Smooth muscle cell (in vitro differentiated cells): ENCODE results near the gene CXCR6. TPM values are rescaled to one million over a fixed set of nuclear protein-coding genes. Genes with fewer than 3 reads are reported as not detected.

Experiments
- DNase-seq: peaks from one replicate; lab custom pipeline; 2025; ENCODE audit not compliant: unreplicated experiment; lab: John Stamatoyannopoulos, UW
- H2AFZ ChIP-seq: fragments of 200-600 bp; sonication (generic); 2 replicates; pipeline ENCODE4 v1.6.0; 2016; ENCODE audit warnings: antibody characterized with exemption, low read depth, mild to moderate bottlenecking
- H3F3A ChIP-seq: fragments of 200-600 bp; sonication (generic); 2 replicates; pipeline ENCODE4 v1.6.0; 2017; ENCODE audit warnings: antibody characterized with exemption, low read depth
- H3K27ac ChIP-seq: fragments of 200-600 bp; sonication (generic); 2 replicates; pipeline ENCODE4 v1.5.1; 2016; ENCODE audit warnings: low read depth, mild to moderate bottlenecking
- H3K27me3 ChIP-seq: fragments of 200-600 bp; sonication (generic); 2 replicates; pipeline ENCODE4 v1.6.1; 2016; ENCODE audit warnings: low read depth, mild to moderate bottlenecking
- H3K36me3 ChIP-seq: fragments of 200-600 bp; sonication (generic); 2 replicates; pipeline ENCODE4 v1.5.1; 2016; ENCODE audit warnings: low read depth
- H3K4me1 ChIP-seq: fragments of 200-600 bp; sonication (generic); 2 replicates; pipeline ENCODE4 v1.5.1; 2016; ENCODE audit warnings: low read depth
- H3K4me2 ChIP-seq: fragments of 200-600 bp; sonication (generic); 2 replicates; pipeline ENCODE4 v1.6.0; 2016; ENCODE audit warnings: mild to moderate bottlenecking
- H3K4me3 ChIP-seq: fragments of 200-600 bp; sonication (generic); 2 replicates; pipeline ENCODE4 v1.5.1; 2016; ENCODE audit warnings: mild to moderate bottlenecking
- H3K79me2 ChIP-seq: fragments of 200-600 bp; sonication (generic); 2 replicates; pipeline ENCODE4 v1.6.0; 2016; ENCODE audit warnings: low read depth, mild to moderate bottlenecking
- H3K9ac ChIP-seq: fragments of 200-600 bp; sonication (generic); 2 replicates; pipeline ENCODE4 v1.6.0; 2016; ENCODE audit warnings: low read depth
- H3K9me3 ChIP-seq: fragments of 200-600 bp; sonication (generic); replicated peaks from 2 replicates; pipeline ENCODE4 v1.5.1; 2016; ENCODE audit warnings: low read depth
- H4K20me1 ChIP-seq: fragments of 200-600 bp; sonication (generic); 2 replicates; pipeline ENCODE4 v1.6.0; 2016; ENCODE audit warnings: low read depth
- WGBS: methylation state at CpG from one replicate; pipeline ENCODE4 v1.1.7; 2016; ENCODE audit warnings: low lambda C conversion rate; 5-methylcytosine and 5-hydroxymethylcytosine counted together
- polyA plus RNA-seq: library from polyadenylated mRNA; unstranded; fragments of >200 nt; fragmentation: Nextera tagmentation; extraction: Ambion mirVana; gene quantifications from 2 replicates; pipeline ENCODE4 v1.2.1, GENCODE V29; 2016
- total RNA-seq: library from RNA; depleted of rRNA; stranded (reverse); fragments of >200 nt; gene quantifications from 2 replicates; pipeline ENCODE4 v1.2.3, GENCODE V29; 2014
- TF ChIP-seq, protein P1 (sequence below): fragments of 200-600 bp; sonication (generic); IDR thresholded peaks from 2 replicates; pipeline ENCODE4 v1.5.1; 2017; ENCODE audit warnings: borderline replicate concordance, mild to moderate bottlenecking, antibody characterized with exemption; ENCODE audit not compliant: insufficient read depth, poor library complexity, severe bottlenecking

Gene CXCR6
- total and polyA plus RNA-seq, 2 experiments from 2014 or later, result 0.19 to 0.81 TPM

DNA sequence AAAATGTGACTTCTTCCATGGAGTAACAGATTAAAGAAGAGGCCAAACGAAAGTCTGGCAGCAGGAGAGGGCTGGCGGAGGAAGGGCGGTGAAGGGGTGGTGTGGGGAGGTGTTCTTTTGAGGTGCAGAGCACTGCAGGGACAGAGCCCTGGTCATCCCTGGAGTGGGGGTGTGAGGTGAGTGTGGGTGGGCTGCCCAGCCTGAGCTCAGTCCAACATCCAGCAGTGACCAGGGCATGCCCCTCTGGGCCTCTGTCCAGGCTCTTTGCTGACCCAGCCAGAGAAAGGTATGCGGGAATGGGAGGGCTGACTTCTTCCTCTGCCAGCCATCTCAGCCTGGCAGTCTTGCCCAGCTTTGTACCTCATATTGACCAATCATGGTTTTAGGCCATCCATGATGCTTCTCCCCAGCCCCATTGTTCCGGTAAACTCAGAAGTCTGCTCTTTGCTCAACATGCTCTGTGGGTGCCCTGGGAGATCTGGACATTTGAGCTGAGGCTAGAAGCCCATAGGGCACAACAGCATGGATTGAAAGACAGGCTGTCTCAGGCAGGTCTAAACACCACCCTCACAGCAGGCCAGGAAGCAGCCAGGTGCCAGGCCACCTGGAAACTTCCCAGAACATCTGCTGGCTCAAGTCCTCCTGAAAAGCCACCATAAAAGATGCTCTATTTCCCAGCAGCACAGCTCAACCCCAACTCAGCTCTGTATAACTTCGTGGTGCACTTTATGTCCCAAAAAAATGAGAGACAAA, 25.9 kb upstream of the CXCR6 start:
- Histone ChIP-seq H3K27me3 (no peaks in the 10 kb centered on the region), H3K36me3 (no peaks in the 10 kb centered on the region), H3K4me3 (no peak overlapping the region), H2AFZ (no peak overlapping the region), H3K4me1 (no peaks in the 10 kb centered on the region), H3K9me3 (no peaks in the 10 kb centered on the region), H3K4me2 (no peak overlapping the region), H3F3A (no peaks in the 10 kb centered on the region), H3K79me2 (no peaks in the 10 kb centered on the region), H4K20me1 (no peaks in the 10 kb centered on the region), H3K9ac (no peak overlapping the region), H3K27ac (no peak overlapping the region)
- TF ChIP-seq, protein P1, sequence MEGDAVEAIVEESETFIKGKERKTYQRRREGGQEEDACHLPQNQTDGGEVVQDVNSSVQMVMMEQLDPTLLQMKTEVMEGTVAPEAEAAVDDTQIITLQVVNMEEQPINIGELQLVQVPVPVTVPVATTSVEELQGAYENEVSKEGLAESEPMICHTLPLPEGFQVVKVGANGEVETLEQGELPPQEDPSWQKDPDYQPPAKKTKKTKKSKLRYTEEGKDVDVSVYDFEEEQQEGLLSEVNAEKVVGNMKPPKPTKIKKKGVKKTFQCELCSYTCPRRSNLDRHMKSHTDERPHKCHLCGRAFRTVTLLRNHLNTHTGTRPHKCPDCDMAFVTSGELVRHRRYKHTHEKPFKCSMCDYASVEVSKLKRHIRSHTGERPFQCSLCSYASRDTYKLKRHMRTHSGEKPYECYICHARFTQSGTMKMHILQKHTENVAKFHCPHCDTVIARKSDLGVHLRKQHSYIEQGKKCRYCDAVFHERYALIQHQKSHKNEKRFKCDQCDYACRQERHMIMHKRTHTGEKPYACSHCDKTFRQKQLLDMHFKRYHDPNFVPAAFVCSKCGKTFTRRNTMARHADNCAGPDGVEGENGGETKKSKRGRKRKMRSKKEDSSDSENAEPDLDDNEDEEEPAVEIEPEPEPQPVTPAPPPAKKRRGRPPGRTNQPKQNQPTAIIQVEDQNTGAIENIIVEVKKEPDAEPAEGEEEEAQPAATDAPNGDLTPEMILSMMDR, result no peak
- 90% methylated on average over 6 of the region's 6 CpGs for WGBS
- DNase-seq, result no peak

DNA sequence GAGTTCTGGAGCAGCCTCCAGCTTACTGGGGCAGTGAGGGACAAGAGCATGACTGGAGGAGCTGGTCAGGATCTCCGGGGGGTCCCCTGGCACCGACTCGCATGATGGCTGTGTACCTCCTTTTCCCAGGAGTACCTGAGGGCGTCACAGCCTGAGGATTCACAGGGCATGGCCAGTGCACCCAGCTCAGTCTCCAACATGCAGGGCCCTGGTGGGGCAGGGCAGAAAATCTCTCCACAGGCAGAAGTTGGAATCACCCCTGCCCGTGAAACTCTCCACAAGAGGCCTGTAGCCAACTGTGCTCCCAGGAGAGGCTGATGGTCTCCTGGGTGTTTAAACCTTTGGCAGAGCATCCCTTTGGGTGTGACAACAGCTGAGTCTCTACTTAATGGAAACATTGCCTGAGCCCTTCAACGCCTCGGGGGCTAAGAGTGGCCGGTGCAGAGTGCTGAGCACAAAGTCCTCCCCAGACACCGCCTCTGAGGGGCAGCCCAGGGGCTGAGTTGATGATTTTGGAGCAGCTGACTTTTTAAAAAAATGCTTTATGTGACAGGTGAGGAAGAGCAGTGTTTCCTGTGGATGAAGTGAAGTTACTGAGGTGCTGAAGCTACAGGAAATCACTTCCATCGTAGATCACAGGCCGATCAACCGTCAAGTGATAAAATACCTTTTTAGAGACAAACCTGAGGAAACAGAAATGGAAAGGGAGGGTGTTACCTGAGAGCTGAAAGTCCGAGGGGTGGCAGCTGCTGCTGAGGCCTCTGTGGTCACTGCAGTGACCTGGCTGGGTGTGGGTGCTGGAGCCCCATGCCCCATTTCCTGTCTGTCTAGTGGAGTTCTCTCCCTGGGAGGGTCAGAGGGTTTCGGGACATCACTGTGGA, 21.9 kb upstream of the CXCR6 start:
- Histone ChIP-seq H3K36me3 (no peaks in the 10 kb centered on the region), H3K9me3 (no peaks in the 10 kb centered on the region), H3K4me3 (no peak overlapping the region), H3K4me1 (no peaks in the 10 kb centered on the region), H3K4me2 (no peak overlapping the region), H3K79me2 (no peaks in the 10 kb centered on the region), H3F3A (no peaks in the 10 kb centered on the region), H3K27me3 (no peaks in the 10 kb centered on the region), H2AFZ (no peak overlapping the region), H3K9ac (no peak overlapping the region), H3K27ac (no peak overlapping the region), H4K20me1 (no peaks in the 10 kb centered on the region)
- DNase-seq, result no peak
- 96% methylated on average over 14 of the region's 14 CpGs for WGBS
- TF ChIP-seq, protein P1, result no peak

DNA sequence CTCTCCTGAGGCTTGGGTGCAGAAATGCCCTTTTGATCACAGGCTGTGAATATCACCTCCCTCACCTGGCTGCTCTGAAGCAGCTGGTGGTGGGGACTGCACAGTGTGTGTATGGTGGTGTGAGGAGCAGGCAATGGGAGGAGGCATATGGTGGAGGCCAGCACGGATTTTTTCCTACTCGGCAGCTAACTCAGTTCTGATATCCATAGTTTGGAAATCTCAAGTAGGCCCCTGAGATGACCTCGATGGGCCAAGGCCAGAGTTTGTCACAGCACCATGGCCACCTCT, 21.3 kb upstream of the CXCR6 start:
- no peaks in the 10 kb centered on the region for H3K9me3 ChIP-seq
- no peak overlapping the region for H3K4me2 ChIP-seq
- DNase-seq, result no peak
- TF ChIP-seq, protein P1, result no peak
- no peaks in the 10 kb centered on the region for H3F3A ChIP-seq
- H3K27ac ChIP-seq, result no peak overlapping the region
- H3K9ac ChIP-seq, result no peak overlapping the region
- H2AFZ ChIP-seq, result no peak overlapping the region
- H4K20me1 ChIP-seq, result no peaks in the 10 kb centered on the region
- no peaks in the 10 kb centered on the region for H3K79me2 ChIP-seq
- H3K4me1 ChIP-seq, result no peaks in the 10 kb centered on the region
- H3K27me3 ChIP-seq, result no peaks in the 10 kb centered on the region
- H3K36me3 ChIP-seq, result no peaks in the 10 kb centered on the region
- H3K4me3 ChIP-seq, result no peak overlapping the region
- 93% methylated on average over 3 of the region's 3 CpGs for WGBS
